SK-N-SH (cell line): Measurements from ENCODE around the gene ISLR2. TPM values are rescaled to one million over a fixed set of nuclear protein-coding genes. Genes with fewer than 3 reads are reported as not detected.
A peak's percentile ranks its signal among the peaks of the same experiment; 100 is the strongest.

ENCODE experiments used
- CTCF ChIA-PET: fragments of 300-600, 350-600 bp; formaldehyde crosslinking; extraction: SDS; loops from one replicate; lab custom pipeline; 2021; lab: Yijun Ruan, JAX
- POLR2A ChIA-PET: fragments of 350-600 bp; sonication (Branson Sonifier 250); formaldehyde crosslinking; extraction: SDS; loops from one replicate; lab custom pipeline; 2020; ENCODE audit warnings: antibody characterized with exemption, inconsistent platforms; lab: Yijun Ruan, JAX
- DNase-seq: peaks from one replicate; pipeline ENCODE4 v3.0.0; 2012
- H2AFZ ChIP-seq: fragments of 200-600 bp; sonication (generic); 2 replicates; pipeline ENCODE4 v1.8.1; 2016; ENCODE audit warnings: antibody characterized with exemption, mild to moderate bottlenecking, low read depth
- H3F3A ChIP-seq: fragments of 200-600 bp; sonication (generic); replicated peaks from 2 replicates; pipeline ENCODE3; 2016; ENCODE audit warnings: antibody characterized with exemption, mild to moderate bottlenecking; ENCODE audit not compliant: insufficient read depth
- H3K27ac ChIP-seq, 2 experiments: fragments of 200-500 bp in 1 of 2; fragments of 200-600 bp in 1 of 2; sonication (Bioruptor generic) in 1 of 2; sonication (generic), shearing (Covaris generic) in 1 of 2; 2 replicates each; pipeline versions ENCODE4 v1.5.1 to v1.6.1; 2014 to 2016; ENCODE audit warnings: low read depth in 2 of 2, inconsistent platforms in 1 of 2, low read length in 1 of 2, mild to moderate bottlenecking in 1 of 2, mixed read lengths in 1 of 2
- H3K27me3 ChIP-seq: fragments of 200-600 bp; sonication (generic), shearing (Covaris generic); 2 replicates; pipeline ENCODE4 v1.6.1; 2016; ENCODE audit warnings: mixed run types; ENCODE audit not compliant: insufficient read depth
- H3K36me3 ChIP-seq, 2 experiments: fragments of 200-500 bp in 1 of 2; fragments of 200-600 bp in 1 of 2; sonication (Bioruptor generic) in 1 of 2; sonication (generic) in 1 of 2; replicated peaks in 1 of 2; 2 replicates each; pipeline versions ENCODE3 to v1.5.1; 2014 to 2016; ENCODE audit warnings: low read length in 1 of 2, mild to moderate bottlenecking in 1 of 2; ENCODE audit not compliant: insufficient read depth in 2 of 2, control insufficient read depth in 1 of 2
- H3K4me1 ChIP-seq, 2 experiments: fragments of 200-500 bp in 1 of 2; fragments of 200-600 bp in 1 of 2; sonication (Bioruptor generic) in 1 of 2; sonication (generic), shearing (Covaris generic) in 1 of 2; 2 replicates each; pipeline versions ENCODE4 v1.5.1 to v1.6.1; 2014 to 2016; ENCODE audit warnings: low read depth in 1 of 2, low read length in 1 of 2, mixed run types in 1 of 2; ENCODE audit not compliant: insufficient read depth in 2 of 2, control insufficient read depth in 1 of 2
- H3K4me2 ChIP-seq: fragments of 200-600 bp; sonication (generic), shearing (Covaris generic); 2 replicates; pipeline ENCODE4 v1.6.1; 2017; ENCODE audit warnings: mixed run types
- H3K4me3 ChIP-seq, 2 experiments: fragments of 200-500 bp in 1 of 2; fragments of 200-600 bp in 1 of 2; sonication (Bioruptor generic) in 1 of 2; sonication (generic), shearing (Covaris generic) in 1 of 2; 2 replicates each; pipeline versions ENCODE4 v1.5.1 to v1.8.1; 2014 to 2016; ENCODE audit warnings: low read depth in 2 of 2, inconsistent platforms in 1 of 2, low read length in 1 of 2, mild to moderate bottlenecking in 1 of 2, mixed read lengths in 1 of 2, moderate library complexity in 1 of 2
- H3K79me2 ChIP-seq: fragments of 200-600 bp; sonication (generic); 2 replicates; pipeline ENCODE4 v1.8.1; 2017; ENCODE audit warnings: mild to moderate bottlenecking; ENCODE audit not compliant: insufficient read depth
- H3K9ac ChIP-seq: fragments of 200-600 bp; sonication (generic); 2 replicates; pipeline ENCODE4 v1.6.1; 2017; ENCODE audit warnings: mixed run types
- H3K9me2 ChIP-seq: fragments of 200-600 bp; sonication (generic); 2 replicates; pipeline ENCODE4 v1.6.1; 2017; ENCODE audit warnings: mixed run types
- H3K9me3 ChIP-seq: fragments of 200-600 bp; sonication (generic); 2 replicates; pipeline ENCODE4 v1.6.1; 2017; ENCODE audit warnings: mixed run types, mild to moderate bottlenecking, moderate library complexity
- H4K20me1 ChIP-seq: fragments of 200-600 bp; sonication (generic); 2 replicates; pipeline ENCODE4 v1.6.1; 2017; ENCODE audit warnings: mild to moderate bottlenecking, mixed run types; ENCODE audit not compliant: insufficient read depth
- EZH2phosphoT487 ChIP-seq: fragments of 200-600 bp; sonication (generic); IDR thresholded peaks from 2 replicates; pipeline ENCODE4 v1.6.1; 2017; ENCODE audit warnings: low read depth, mixed run types, mild to moderate bottlenecking, antibody characterized with exemption, moderate library complexity, borderline replicate concordance
- RAD21 ChIP-seq: IDR thresholded peaks from 2 replicates; pipeline ENCODE4 v1.6.1; 2012; ENCODE audit warnings: mild to moderate bottlenecking, low read length
- RCOR1 ChIP-seq: fragments of 150-350 bp; IDR thresholded peaks from 2 replicates; pipeline ENCODE4 v1.6.1; 2017; ENCODE audit warnings: antibody characterized with exemption, low read length
- REST ChIP-seq: IDR thresholded peaks from 2 replicates; pipeline ENCODE4 v1.6.1; 2012; ENCODE audit warnings: mild to moderate bottlenecking, low read depth, low read length, moderate library complexity
- SMC3 ChIP-seq: IDR thresholded peaks from 2 replicates; pipeline ENCODE4 v1.6.1; 2012; ENCODE audit warnings: low read depth, low read length, improper control_type of control experiment
- TAF1 ChIP-seq: IDR thresholded peaks from 2 replicates; pipeline ENCODE4 v1.6.1; 2012; ENCODE audit warnings: low read depth, mild to moderate bottlenecking, low read length, moderate library complexity, borderline replicate concordance
- WGBS: methylation state at CpG from one replicate; pipeline ENCODE4 v1.1.6; 2017; ENCODE audit warnings: low lambda C conversion rate; 5-methylcytosine and 5-hydroxymethylcytosine counted together
- polyA plus RNA-seq, 3 experiments: library from polyadenylated mRNA; depleted of rRNA; stranded (reverse); fragments of >200 nt; gene quantifications; 2 replicates each; pipeline ENCODE4 v1.2.3, GENCODE V29; 2012
- TF ChIP-seq, protein P1 (sequence below): fragments of 150-350 bp; IDR thresholded peaks from 2 replicates; pipeline ENCODE4 v1.6.1; 2016; ENCODE audit warnings: mild to moderate bottlenecking, low read depth, low read length

ISLR2 gene
- polyA plus RNA-seq, 1 of the 3 experiments (the other 2 are of a cell fraction), result 0.56 TPM

DNA sequence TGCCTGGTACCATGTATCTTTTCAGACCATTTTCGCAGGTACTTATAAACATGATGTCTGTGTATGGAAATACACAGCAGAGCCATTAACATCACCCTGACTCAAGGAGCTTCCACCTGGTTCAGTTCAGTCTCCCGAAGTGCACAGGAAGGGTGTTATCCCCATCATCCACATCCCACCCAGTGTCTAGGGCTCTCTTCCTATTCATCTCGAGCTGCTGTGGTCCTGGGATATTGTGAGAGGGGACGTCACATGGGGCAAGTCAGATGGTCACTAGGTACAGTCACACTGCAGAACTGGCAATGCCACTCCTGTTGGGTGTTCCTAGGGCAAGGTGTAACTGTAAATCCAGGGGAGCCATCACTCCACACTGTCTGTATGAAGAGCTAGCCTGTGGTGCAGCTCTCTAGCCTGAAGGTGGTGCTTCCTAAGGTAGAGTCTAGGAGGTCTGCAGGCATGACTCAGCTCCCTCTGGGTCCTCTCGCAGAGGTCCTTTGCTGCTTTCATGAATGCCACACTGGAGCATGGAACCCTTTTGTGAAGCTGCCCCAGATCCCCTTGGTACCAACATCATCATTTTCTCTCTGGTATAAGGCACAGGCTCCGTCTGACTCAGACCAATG is 13.9 kb downstream of the ISLR2 start:
- Histone ChIP-seq H3K27me3 (no peaks in the 10 kb centered on the region), H3K4me2 (no peak overlapping the region), H3K27ac (no peak overlapping the region), H3K9me3 (peaks cover 7% of the 10 kb centered on the region; the same call in 1 of the 2 replicates), H3K4me3 (no peak overlapping the region), H3K79me2 (no peaks in the 10 kb centered on the region), H4K20me1 (no peaks in the 10 kb centered on the region), H3K4me1 (peaks cover 3 to 15% of the 10 kb centered on the region in 2 experiments; a peak in 3 of 4 replicates), H3K9me2 (no peaks in the 10 kb centered on the region)
- no peak for DNase-seq
- WGBS, result 80% methylated on average over 4 of the region's 6 CpGs
- CTCF ChIA-PET, result interaction anchor here (1.0 to 2.1 kb wide), 8 partner anchors 13 to 179 kb away, joined by 3 to 12 read pairs (median 6); no protein-coding TSS in a partner anchor
- TF ChIP-seq EZH2phosphoT487, result no peak
- no peak for TF ChIP-seq RCOR1
- TF ChIP-seq, all 33 proteins: peak for 0
- Histone ChIP-seq H3K36me3 (no peaks in the 10 kb centered on the region), H2AFZ (no peak overlapping the region), H3K9ac (no peak overlapping the region), H3F3A (no peaks in the 10 kb centered on the region)
- POLR2A ChIA-PET, result no interaction called here

- Histone ChIP-seq H3K9me3 (peaks cover 7% of the 10 kb centered on the region; the same call in 1 of the 2 replicates), H3K4me1 (no peaks in the 10 kb centered on the region; a peak in 1 of 4 replicates), H4K20me1 (no peaks in the 10 kb centered on the region), H2AFZ (no peak overlapping the region), H3K9me2 (no peaks in the 10 kb centered on the region), H3K79me2 (no peaks in the 10 kb centered on the region), H3K27ac (no peak overlapping the region), H3K27me3 (no peaks in the 10 kb centered on the region), H3K9ac (no peak overlapping the region), H3K36me3 (no peaks in the 10 kb centered on the region), H3K4me2 (no peak overlapping the region), H3K4me3 (no peak overlapping the region), H3F3A (no peaks in the 10 kb centered on the region)
- CTCF ChIA-PET, result interaction anchor here (1.6 to 2.2 kb wide), 2 partner anchors 158 to 161 kb away, joined by 5 to 6 read pairs; no protein-coding TSS in a partner anchor
- TF ChIP-seq, protein P1, sequence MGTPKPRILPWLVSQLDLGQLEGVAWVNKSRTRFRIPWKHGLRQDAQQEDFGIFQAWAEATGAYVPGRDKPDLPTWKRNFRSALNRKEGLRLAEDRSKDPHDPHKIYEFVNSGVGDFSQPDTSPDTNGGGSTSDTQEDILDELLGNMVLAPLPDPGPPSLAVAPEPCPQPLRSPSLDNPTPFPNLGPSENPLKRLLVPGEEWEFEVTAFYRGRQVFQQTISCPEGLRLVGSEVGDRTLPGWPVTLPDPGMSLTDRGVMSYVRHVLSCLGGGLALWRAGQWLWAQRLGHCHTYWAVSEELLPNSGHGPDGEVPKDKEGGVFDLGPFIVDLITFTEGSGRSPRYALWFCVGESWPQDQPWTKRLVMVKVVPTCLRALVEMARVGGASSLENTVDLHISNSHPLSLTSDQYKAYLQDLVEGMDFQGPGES, result no peak
- no peak for TF ChIP-seq RAD21
- TF ChIP-seq SMC3, result no peak
- no peak for TF ChIP-seq TAF1
- peak; percentile 38; the same call in 1 of the 2 replicates for TF ChIP-seq REST
- no peak for DNase-seq
- POLR2A ChIA-PET, result interaction anchor here (0.6 kb wide), 1 partner anchor 90 kb away, joined by 3 read pairs; no protein-coding TSS in a partner anchor
- 100% methylated on average over 1 of the region's 1 CpG for WGBS
These were observed 16.0 kb downstream of the ISLR2 start for GRCh38 chr15:74146277-74146800.
